MCF 10A (cell line): ENCODE results near the gene CPZ. TPM values are rescaled to one million over a fixed set of nuclear protein-coding genes. Genes with fewer than 3 reads are reported as not detected.

Source experiments
- BruUV-seq: library from RNA; stranded (reverse); fragments of 400-500 nt; replicated peaks from 2 replicates; lab custom pipeline; 2021; lab: Mats Ljungman, UMichigan
- CTCF ChIA-PET: fragments of 300-600 bp; sonication (Branson Sonifier 250); formaldehyde crosslinking; extraction: SDS; loops from one replicate; lab custom pipeline; 2021; ENCODE audit warnings: antibody characterized with exemption, inconsistent platforms; lab: Yijun Ruan, JAX
- POLR2A ChIA-PET: fragments of 300-600, 350-650 bp; sonication (Branson Sonifier 250); formaldehyde crosslinking; extraction: SDS; loops from one replicate; lab custom pipeline; 2020; ENCODE audit warnings: antibody characterized with exemption, inconsistent platforms; lab: Yijun Ruan, JAX
- DNase-seq: peaks from one replicate; pipeline ENCODE4 v3.0.0-alpha.2; 2018; ENCODE audit not compliant: unreplicated experiment
- H3K27ac Mint-ChIP-seq: one replicate; pipeline ENCODE4 v1.8.0; 2022; ENCODE audit warnings: mild to moderate bottlenecking, low read depth, mixed read lengths; ENCODE audit not compliant: unreplicated experiment
- H3K27me3 Mint-ChIP-seq: one replicate; pipeline ENCODE4 v1.8.0; 2022; ENCODE audit warnings: mixed read lengths; ENCODE audit not compliant: insufficient read depth, unreplicated experiment
- H3K36me3 Mint-ChIP-seq: one replicate; pipeline ENCODE4 v1.8.0; 2022; ENCODE audit warnings: mild to moderate bottlenecking, moderate library complexity, mixed read lengths; ENCODE audit not compliant: insufficient read depth, unreplicated experiment
- H3K4me1 Mint-ChIP-seq: one replicate; pipeline ENCODE4 v1.8.0; 2022; ENCODE audit warnings: mixed read lengths; ENCODE audit not compliant: insufficient read depth, unreplicated experiment
- H3K4me3 Mint-ChIP-seq: one replicate; pipeline ENCODE4 v1.8.0; 2022; ENCODE audit warnings: mild to moderate bottlenecking, moderate library complexity, mixed read lengths; ENCODE audit not compliant: unreplicated experiment
- H3K9me3 Mint-ChIP-seq: one replicate; pipeline ENCODE4 v1.8.0; 2022; ENCODE audit warnings: mixed read lengths; ENCODE audit not compliant: unreplicated experiment
- intact Hi-C: fragments of 100-400 bp; cut with micrococcal nuclease; formaldehyde crosslinking; loops from 2 replicates; pipeline ENCODE4 v1.14.1; 2022
- total RNA-seq: library from RNA; stranded (reverse); gene quantifications from 2 replicates; pipeline ENCODE4 v1.2.3, GENCODE V29; 2022
- TF ChIP-seq, protein P1 (sequence below): fragments of 200-600 bp; IDR thresholded peaks from one replicate; pipeline ENCODE4 v1.8.0; 2022; ENCODE audit warnings: antibody characterized with exemption, mild to moderate bottlenecking; ENCODE audit not compliant: unreplicated experiment

The CPZ gene
- total RNA-seq, 1 experiment from 2014 or later, result not detected

DNA sequence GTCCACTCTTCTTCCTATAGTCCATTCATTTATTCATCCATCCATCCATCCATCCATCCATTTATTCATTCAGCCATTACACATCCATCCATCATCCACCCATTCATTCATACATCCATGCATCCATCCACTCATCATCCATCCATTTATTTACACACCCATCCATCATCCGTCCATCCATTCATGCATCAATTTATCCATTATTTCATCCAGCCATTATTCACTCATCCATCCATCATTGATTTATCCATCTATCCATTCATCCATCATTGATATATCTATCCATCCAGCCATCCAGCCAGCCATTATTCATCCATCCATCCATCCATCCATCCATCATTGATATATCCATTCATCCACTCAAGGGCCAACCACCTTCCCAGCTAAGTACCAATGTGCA is 12.7 kb downstream of the CPZ start:
- intact Hi-C loops, result loop anchor here (10.0 kb wide), 1 partner anchor 310 kb away; no protein-coding TSS in a partner anchor
- Mint-ChIP-seq H3K36me3 (no peaks in the 10 kb centered on the region), H3K27ac (no peak overlapping the region), H3K4me3 (no peak overlapping the region), H3K27me3 (peaks cover 27% of the 10 kb centered on the region), H3K9me3 (no peaks in the 10 kb centered on the region), H3K4me1 (peaks cover 5% of the 10 kb centered on the region)
- ChIA-PET POLR2A (no interaction called here), CTCF (interaction anchor here (0.6 to 7.8 kb wide), 8 partner anchors 11 to 315 kb away, joined by 3 to 102 read pairs (median 18); no protein-coding TSS in a partner anchor)
- BruUV-seq, result no TSS peak
- DNase-seq, result no peak
- TF ChIP-seq, protein P1, sequence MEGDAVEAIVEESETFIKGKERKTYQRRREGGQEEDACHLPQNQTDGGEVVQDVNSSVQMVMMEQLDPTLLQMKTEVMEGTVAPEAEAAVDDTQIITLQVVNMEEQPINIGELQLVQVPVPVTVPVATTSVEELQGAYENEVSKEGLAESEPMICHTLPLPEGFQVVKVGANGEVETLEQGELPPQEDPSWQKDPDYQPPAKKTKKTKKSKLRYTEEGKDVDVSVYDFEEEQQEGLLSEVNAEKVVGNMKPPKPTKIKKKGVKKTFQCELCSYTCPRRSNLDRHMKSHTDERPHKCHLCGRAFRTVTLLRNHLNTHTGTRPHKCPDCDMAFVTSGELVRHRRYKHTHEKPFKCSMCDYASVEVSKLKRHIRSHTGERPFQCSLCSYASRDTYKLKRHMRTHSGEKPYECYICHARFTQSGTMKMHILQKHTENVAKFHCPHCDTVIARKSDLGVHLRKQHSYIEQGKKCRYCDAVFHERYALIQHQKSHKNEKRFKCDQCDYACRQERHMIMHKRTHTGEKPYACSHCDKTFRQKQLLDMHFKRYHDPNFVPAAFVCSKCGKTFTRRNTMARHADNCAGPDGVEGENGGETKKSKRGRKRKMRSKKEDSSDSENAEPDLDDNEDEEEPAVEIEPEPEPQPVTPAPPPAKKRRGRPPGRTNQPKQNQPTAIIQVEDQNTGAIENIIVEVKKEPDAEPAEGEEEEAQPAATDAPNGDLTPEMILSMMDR, result no peak

DNA sequence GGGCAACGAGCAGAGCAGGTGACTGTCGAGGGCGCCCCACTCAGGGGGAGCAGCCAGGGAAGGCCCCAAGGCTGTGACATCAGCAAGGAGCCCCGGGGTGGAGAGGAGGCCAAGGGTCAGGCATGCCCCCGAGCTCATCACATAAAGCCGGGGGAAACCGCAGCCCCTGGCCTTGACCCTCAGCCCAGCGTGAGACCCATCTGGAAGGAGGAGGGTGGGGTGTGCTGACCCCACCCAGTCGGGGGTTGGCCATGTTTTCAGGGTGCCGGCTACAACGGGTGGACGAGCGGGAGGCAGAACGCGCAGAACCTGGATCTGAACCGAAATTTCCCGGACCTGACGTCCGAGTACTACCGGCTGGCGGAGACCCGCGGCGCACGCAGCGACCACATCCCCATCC is 13.9 kb downstream of the CPZ start:
- no TSS peak for BruUV-seq
- intact Hi-C loops, result loop anchor here (10.0 kb wide), 1 partner anchor 308 kb away; no protein-coding TSS in a partner anchor
- Mint-ChIP-seq H3K9me3 (no peaks in the 10 kb centered on the region), H3K27me3 (peaks cover 27% of the 10 kb centered on the region), H3K4me3 (no peak overlapping the region), H3K4me1 (peaks cover 5% of the 10 kb centered on the region), H3K27ac (no peak overlapping the region), H3K36me3 (no peaks in the 10 kb centered on the region)
- no peak for DNase-seq
- TF ChIP-seq, protein P1, result no peak
- CTCF ChIA-PET, result interaction anchor here (0.5 to 7.8 kb wide), 18 partner anchors 8 to 323 kb away, joined by 3 to 102 read pairs (median 8); no protein-coding TSS in a partner anchor
- POLR2A ChIA-PET, result no interaction called here

DNA sequence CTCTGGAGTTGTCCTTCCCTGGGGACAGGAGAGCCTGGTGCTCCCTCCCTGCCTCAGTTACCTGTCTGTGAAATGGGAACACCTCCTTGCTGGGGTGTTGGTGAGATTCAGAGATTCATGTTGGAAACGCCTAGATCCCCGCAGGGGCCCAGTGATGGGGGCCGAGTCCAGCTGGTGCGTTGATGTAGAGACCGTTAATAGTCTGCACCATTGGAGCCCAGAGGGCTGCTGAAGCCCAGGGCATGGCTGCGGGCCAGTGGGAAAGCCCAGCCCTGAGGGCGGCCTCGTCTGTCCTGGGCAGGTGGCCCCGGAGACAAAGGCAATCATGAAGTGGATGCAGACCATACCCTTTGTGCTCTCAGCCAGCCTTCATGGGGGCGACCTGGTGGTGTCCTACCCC is 14.4 kb downstream of the CPZ start:
- peaks cover 5% of the 10 kb centered on the region for H3K4me1 Mint-ChIP-seq
- POLR2A ChIA-PET, result no interaction called here
- TF ChIP-seq, protein P1, result no peak
- intact Hi-C loops, result loop anchor here (10.0 kb wide), 1 partner anchor 308 kb away; no protein-coding TSS in a partner anchor
- no peaks in the 10 kb centered on the region for H3K9me3 Mint-ChIP-seq
- no peak for DNase-seq
- CTCF ChIA-PET, result interaction anchor here (0.6 to 7.8 kb wide), 46 partner anchors 9 to 1876 kb away, joined by 3 to 102 read pairs (median 4); no protein-coding TSS in a partner anchor
- BruUV-seq, result no TSS peak
- no peaks in the 10 kb centered on the region for H3K36me3 Mint-ChIP-seq
- H3K27me3 Mint-ChIP-seq, result peaks cover 27% of the 10 kb centered on the region
- no peak overlapping the region for H3K4me3 Mint-ChIP-seq
- H3K27ac Mint-ChIP-seq, result no peak overlapping the region

DNA sequence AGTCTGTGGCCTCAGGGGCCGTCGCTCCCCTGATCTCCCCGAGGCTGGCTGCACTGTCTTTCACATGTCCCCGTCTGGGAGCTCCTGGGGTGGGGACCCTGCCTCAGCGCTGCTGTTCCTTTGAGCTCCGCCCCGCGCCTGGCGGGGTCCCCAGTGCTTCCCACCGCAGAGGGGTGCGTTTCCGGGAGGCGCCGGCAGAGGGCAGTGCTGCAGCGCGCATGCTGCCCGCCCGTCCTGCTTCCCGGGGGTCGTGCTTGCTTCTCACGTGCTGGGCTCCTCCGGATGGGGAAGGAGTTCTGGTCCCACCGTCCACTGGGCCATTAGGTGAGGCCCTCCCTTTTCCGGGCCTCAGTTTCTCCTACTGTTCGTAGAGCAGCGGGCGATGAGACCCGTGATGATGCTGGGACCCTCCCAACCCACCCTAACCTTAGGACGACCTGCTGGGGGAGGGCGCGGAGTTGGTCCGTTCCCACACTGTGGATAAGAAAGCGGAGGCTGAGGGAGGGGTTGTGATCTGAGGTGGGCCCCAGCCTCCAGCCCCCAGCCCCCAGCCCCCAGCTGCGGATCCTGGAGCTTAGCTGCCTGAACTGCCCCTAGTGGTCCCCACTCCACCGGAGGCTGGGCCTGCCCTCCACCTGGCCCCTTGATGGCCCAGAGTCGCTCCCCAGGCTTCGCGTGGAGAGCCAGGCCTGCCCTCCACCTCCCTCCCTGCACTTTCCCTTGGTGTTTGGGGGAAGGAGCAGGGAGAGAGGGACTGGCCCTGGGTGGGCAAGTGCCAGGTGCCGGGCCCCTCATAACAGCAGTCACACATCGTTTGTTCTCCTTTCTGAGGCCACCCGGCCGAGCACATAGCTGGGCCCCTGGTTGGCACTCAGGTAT is 15.3 kb downstream of the CPZ start:
- TF ChIP-seq, protein P1, result peak; percentile 98
- H3K27ac Mint-ChIP-seq, result no peak overlapping the region
- H3K36me3 Mint-ChIP-seq, result no peaks in the 10 kb centered on the region
- CTCF ChIA-PET, result interaction anchor here (0.6 to 7.8 kb wide), 47 partner anchors 10 to 1311 kb away, joined by 3 to 102 read pairs (median 4); no protein-coding TSS in a partner anchor
- H3K27me3 Mint-ChIP-seq, result peaks cover 19% of the 10 kb centered on the region
- H3K9me3 Mint-ChIP-seq, result no peaks in the 10 kb centered on the region
- intact Hi-C loops, result loop anchor here (10.0 kb wide), 1 partner anchor 307 kb away; no protein-coding TSS in a partner anchor
- POLR2A ChIA-PET, result no interaction called here
- peaks cover 5% of the 10 kb centered on the region for H3K4me1 Mint-ChIP-seq
- DNase-seq, result no peak
- H3K4me3 Mint-ChIP-seq, result no peak overlapping the region
- no TSS peak for BruUV-seq
